ENCODE data around the gene HM13.

- TF ChIP-seq CREB1 (IDR thresholded peaks at IDR 0.05; ENCODE audit: low read depth): peak; percentile 81
- TF ChIP-seq, protein P1, sequence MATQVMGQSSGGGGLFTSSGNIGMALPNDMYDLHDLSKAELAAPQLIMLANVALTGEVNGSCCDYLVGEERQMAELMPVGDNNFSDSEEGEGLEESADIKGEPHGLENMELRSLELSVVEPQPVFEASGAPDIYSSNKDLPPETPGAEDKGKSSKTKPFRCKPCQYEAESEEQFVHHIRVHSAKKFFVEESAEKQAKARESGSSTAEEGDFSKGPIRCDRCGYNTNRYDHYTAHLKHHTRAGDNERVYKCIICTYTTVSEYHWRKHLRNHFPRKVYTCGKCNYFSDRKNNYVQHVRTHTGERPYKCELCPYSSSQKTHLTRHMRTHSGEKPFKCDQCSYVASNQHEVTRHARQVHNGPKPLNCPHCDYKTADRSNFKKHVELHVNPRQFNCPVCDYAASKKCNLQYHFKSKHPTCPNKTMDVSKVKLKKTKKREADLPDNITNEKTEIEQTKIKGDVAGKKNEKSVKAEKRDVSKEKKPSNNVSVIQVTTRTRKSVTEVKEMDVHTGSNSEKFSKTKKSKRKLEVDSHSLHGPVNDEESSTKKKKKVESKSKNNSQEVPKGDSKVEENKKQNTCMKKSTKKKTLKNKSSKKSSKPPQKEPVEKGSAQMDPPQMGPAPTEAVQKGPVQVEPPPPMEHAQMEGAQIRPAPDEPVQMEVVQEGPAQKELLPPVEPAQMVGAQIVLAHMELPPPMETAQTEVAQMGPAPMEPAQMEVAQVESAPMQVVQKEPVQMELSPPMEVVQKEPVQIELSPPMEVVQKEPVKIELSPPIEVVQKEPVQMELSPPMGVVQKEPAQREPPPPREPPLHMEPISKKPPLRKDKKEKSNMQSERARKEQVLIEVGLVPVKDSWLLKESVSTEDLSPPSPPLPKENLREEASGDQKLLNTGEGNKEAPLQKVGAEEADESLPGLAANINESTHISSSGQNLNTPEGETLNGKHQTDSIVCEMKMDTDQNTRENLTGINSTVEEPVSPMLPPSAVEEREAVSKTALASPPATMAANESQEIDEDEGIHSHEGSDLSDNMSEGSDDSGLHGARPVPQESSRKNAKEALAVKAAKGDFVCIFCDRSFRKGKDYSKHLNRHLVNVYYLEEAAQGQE (IDR thresholded peaks at IDR 0.05; ENCODE audit: low read depth): no peak
- TF ChIP-seq TEAD4 (IDR thresholded peaks at IDR 0.05): peak; percentile 89
These were observed 89.8 kb downstream of the HM13 start for GRCh38 chr20:31603822-31604566.

Measured in Ishikawa (cell line).